Measurements from ENCODE around the gene SLC6A3.

Gene SLC6A3

DNA sequence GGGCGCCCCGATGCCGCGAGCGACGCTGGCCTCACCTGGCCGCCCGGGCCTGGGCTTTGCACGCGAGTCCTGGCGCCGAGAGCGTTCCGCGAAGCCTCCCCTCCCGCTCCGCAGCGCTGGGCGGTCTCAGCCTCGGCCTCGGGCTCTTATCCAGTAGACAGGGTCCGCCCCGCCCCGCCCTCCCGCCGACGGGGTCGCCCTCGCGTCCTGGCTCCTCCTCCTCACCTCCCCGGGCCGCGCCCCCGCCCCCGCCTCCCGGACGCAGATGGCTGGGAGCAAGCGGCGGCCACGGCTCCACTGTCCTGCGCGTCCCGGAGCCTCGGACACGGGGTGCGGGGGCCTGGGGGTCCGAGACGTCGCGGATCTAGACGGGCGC is at the start of gene SLC6A3:
Gene SLC6A3 (minus strand): TSS at position 128 of the 376 bp plus-strand sequence. CDS start 2,243 bp downstream, outside the sequence.
- in situ Hi-C loops (cut with MboI; ENCODE audit: low sequenced_read_pairs), result no loop called here

DNA sequence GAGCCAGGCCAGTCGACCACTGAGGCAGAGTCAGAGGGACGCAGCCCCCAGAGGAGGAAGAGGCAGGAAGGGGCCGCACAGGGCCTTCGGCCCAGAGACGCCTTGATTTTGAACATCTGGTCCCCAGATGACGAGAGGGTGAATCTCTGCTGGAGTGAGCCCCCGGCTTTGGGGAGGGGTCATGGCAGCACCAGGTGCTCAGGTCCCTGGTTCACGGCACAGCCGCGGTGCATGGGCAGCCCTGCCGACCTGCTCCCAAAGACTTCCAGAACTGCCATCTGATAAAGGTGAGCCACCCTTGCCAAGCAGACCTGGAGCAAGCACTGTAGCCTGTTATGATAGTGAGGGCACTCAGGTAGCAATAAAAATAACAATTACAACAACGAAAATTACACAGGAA is 48.7 kb upstream of the SLC6A3 start:
- in situ Hi-C loops (cut with MboI; ENCODE audit: low sequenced_read_pairs), result no loop called here

DNA sequence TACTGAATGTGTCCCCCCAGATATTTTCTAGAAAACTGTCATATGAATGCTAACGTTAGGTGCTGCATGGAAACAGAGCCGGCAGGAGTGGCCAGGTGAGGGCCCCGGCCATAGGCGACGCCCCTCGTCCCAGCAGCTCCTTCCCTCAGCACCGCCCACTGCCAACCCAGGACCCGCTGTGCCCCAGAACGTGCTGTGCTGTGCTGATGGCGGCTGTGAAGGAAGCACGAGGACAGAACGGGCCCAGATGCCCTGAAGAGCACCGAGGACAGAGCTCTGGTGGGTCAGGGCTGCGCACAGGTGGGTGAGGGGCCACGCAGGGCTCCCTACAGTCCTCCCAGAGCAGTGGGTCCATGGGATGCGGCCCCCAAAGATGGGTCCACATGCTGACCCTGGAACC is 48.2 kb upstream of the SLC6A3 start:
- in situ Hi-C loops (cut with MboI; ENCODE audit: low sequenced_read_pairs), result no loop called here

- in situ Hi-C loops (cut with MboI; ENCODE audit: low sequenced_read_pairs), result no loop called here
Measured at GRCh38 chr5:1492757-1493156, 47.5 kb upstream of the SLC6A3 start.

GRCh38 chr5:1490376-1490775 is 45.1 kb upstream of the SLC6A3 start:
- in situ Hi-C loops (cut with MboI; ENCODE audit: low sequenced_read_pairs), result no loop called here

DNA sequence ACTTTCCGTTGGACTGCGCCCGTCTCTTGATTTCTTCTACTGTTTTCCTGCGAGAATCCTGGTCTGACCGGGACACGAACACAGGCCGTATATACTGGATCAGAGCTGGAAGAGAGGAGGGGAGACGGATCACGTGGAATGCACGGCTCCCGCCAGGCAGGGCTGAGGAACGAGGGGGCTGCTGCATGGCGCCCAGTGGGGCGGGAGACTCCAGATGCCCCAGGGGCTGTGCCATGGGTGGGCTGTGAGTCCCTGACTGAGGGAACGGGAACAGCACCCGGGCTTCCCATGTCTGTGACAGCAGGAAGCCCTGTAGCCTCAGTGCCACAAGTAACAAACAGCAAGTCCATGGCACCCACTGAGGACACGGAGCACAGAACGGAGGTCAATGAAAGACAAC is 44.5 kb upstream of the SLC6A3 start:
- in situ Hi-C loops (cut with MboI; ENCODE audit: low sequenced_read_pairs), result no loop called here

DNA sequence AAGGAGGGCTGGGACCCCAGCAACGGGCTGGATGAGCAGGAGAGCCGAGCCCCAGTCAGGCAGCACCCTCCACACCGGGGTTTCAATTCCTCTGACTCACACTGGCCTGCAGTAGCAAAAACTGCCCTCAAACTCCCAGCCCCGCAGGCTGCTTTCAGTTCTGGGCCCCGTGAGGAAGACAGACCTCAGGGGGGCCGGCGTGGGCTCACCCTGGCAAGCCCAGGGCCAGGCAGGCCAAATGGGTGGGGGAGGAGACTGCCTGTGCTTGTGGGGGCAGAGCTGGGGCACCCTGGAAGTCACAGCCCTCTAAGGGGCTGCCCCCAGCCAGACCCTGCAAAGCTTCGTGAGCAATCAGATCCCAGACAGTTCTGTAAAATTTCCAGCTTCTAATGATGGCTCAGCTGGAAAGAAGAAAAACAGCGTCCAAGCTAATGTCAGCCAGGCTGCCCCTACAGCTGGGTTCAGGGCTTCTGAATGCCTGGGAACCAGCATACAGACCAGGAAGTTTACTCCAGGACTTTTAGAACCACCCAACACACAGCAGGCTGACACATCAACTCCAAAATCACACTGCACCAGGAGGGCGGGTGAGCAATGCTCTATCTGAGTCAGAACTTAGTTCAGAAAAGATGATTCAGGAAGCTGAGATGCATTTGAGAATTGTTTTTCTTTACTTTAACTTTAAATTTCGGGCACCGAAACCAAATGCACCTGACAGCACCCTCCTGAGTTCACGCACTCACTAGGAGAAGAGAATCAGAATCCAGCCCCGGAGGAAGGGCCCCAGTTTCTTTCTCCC is 43.8 kb upstream of the SLC6A3 start:
- in situ Hi-C loops (cut with MboI; ENCODE audit: low sequenced_read_pairs), result no loop called here

GRCh38 chr5:1487079-1487764 is 42.0 kb upstream of the SLC6A3 start:
- in situ Hi-C loops (cut with MboI; ENCODE audit: low sequenced_read_pairs), result no loop called here

GRCh38 chr5:1486271-1486670 is 41.0 kb upstream of the SLC6A3 start:
- in situ Hi-C loops (cut with MboI; ENCODE audit: low sequenced_read_pairs), result no loop called here

DNA sequence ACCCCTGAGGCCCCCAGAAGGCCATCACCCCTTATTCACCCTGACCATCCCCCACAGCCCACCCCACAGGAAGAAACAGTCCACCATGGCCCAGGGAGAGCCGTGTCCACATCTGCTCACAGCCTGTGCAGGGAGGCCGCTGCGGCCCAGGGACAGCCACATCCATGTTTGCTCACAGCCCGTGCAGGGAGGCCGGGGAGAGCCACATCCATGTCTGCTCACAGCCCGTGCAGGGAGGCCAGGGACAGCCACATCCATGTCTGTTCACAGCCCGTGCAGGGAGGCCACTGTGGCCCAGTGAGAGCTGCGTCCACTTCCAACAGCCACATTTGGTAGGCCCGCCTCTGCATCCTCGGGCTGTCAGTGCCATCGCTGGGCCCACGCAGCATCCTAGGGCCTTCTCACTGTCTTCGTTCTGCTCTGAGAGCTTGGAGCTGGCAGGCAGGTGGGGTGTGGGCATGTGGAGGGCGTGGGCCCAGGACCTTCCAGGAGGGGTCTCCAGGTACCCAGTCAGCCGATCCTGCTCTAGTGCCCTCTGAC is 40.4 kb upstream of the SLC6A3 start:
- in situ Hi-C loops (cut with MboI; ENCODE audit: low sequenced_read_pairs), result no loop called here

GRCh38 chr5:1484730-1485578 is 39.7 kb upstream of the SLC6A3 start:
- in situ Hi-C loops (cut with MboI; ENCODE audit: low sequenced_read_pairs), result no loop called here

- in situ Hi-C loops (cut with MboI; ENCODE audit: low sequenced_read_pairs), result no loop called here
Measured at GRCh38 chr5:1483856-1484729, 38.9 kb upstream of the SLC6A3 start.

DNA sequence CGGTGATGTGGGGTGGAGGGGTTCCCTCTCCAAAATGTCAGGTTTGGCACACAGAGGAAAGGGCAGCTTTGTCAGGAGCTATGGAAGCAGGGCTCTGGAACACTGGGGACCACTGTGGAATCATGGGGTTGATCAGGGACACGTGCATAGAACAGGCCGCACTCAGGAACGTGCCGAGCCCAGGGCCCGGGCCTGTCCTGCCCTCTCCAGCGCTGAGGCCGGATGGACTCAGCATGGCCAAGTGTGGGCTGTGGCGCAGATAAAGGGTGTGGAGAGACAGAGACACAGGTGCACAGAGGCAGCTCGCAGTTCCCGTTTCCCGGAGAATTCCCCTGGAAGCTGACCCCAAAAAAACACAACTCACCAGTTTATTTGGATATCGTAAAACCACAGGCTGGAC is 37.8 kb upstream of the SLC6A3 start:
- in situ Hi-C loops (cut with MboI; ENCODE audit: low sequenced_read_pairs), result no loop called here

DNA sequence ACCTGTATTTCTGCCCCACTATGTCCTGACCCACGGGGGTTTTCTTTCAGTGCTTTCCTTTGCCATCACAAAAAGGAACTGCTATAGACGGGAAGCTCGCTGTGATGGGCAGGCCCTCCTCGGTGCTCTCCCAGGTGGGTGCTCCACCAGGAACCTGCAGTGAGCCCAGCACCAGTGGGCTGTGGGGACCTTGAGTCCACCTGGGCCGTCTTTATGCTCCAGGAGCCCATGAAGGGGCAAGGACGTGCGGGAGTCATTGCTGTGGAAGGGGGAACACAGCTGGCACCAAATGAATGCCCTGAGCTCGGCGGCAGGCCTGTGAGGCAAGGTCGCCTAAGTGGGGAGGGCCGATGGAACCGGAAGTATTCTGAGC is 36.7 kb upstream of the SLC6A3 start:
- in situ Hi-C loops (cut with MboI; ENCODE audit: low sequenced_read_pairs), result no loop called here

GRCh38 chr5:1481266-1481958 is 36.2 kb upstream of the SLC6A3 start:
- in situ Hi-C loops (cut with MboI; ENCODE audit: low sequenced_read_pairs), result no loop called here

DNA sequence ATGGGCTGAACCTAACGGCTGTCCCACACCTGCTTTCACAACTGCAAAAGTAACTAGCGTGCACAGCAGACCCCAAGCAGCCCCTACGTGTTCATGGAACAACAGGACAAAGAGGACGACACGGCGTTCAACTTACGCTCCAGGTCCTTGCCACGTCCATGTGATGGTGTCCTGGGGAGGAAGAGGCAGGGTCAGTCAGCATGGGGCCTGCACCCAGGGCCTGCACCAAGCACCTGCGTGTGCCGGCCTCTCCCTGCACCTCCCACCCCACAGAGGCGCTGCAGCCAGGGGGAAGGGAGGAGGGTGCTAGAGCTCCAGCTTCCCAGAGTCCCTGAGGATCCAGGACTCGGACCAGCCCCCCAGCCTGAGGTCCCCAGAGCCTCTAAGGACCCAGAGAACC is 35.6 kb upstream of the SLC6A3 start:
- in situ Hi-C loops (cut with MboI; ENCODE audit: low sequenced_read_pairs), result no loop called here

- in situ Hi-C loops (cut with MboI; ENCODE audit: low sequenced_read_pairs), result no loop called here
Measured at GRCh38 chr5:1480217-1480616, 35.0 kb upstream of the SLC6A3 start.

DNA sequence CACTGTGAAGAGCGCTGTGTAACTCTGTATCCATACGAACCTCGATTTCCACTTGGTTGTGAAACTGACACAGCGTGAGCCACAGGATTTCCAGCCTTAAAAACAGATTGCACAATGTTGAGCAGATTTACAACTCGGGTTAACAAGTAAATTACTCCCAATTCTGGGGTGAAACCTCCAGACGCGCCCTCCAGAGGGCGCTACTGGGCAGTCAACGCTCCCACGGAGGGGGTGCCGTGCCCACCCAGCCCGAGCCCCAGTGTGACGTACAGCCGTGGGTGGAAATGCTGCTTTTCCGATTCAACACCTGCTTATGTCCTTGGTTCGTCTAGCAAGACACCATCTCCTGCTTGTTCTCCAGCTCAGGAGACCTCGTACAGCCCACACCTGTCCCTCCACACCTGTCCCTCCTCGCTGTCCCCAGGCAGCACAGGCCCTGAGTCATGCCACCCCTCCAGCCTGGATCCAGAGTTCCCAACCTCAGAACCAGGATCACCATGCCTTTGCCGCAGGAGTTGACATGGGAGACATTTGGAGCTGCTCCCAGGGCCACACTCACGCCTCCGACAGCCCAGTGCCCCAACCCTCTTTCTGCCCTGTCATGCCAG is 34.4 kb upstream of the SLC6A3 start:
- in situ Hi-C loops (cut with MboI; ENCODE audit: low sequenced_read_pairs), result no loop called here

- in situ Hi-C loops (cut with MboI; ENCODE audit: low sequenced_read_pairs), result no loop called here
Measured at GRCh38 chr5:1479066-1479465, 33.8 kb upstream of the SLC6A3 start.
